WTC11 (cell line): Measurements from ENCODE around the gene ELFN1.

Experiments
- ATF1 ChIP-seq: sonication (generic); formaldehyde crosslinking; IDR thresholded peaks from 2 replicates; pipeline ENCODE4 v1.8.1; 2023; ENCODE audit warnings: mild to moderate bottlenecking, moderate library complexity, missing genetic modification reagents
- MXD4 ChIP-seq: fragments of 250-450 bp; sonication (Bioruptor Pico); IDR thresholded peaks from 2 replicates; pipeline ENCODE4 v1.8.0; 2021; ENCODE audit warnings: mild to moderate bottlenecking, moderate library complexity, borderline replicate concordance
- NFATC4 ChIP-seq: fragments of 250-450 bp; sonication (Bioruptor Pico); IDR thresholded peaks from 2 replicates; pipeline ENCODE4 v1.9.0; 2021; ENCODE audit warnings: mild to moderate bottlenecking
- RELA ChIP-seq: sonication (generic); formaldehyde crosslinking; IDR thresholded peaks from 2 replicates; pipeline ENCODE4 v1.8.1; 2022; ENCODE audit warnings: missing genetic modification reagents, mild to moderate bottlenecking, borderline replicate concordance
- USF2 ChIP-seq: sonication (generic); formaldehyde crosslinking; IDR thresholded peaks from 2 replicates; pipeline ENCODE4 v1.8.1; 2023; ENCODE audit warnings: mild to moderate bottlenecking, missing genetic modification reagents, moderate library complexity
- ZNF121 ChIP-seq: sonication (generic); formaldehyde crosslinking; IDR thresholded peaks from 2 replicates; pipeline ENCODE4 v1.8.0; 2023; ENCODE audit warnings: missing genetic modification reagents
- ZNF281 ChIP-seq: sonication (generic); formaldehyde crosslinking; IDR thresholded peaks from 2 replicates; pipeline ENCODE4 v1.8.0; 2023; ENCODE audit warnings: mild to moderate bottlenecking, missing genetic modification reagents
- TF ChIP-seq, protein P1 (sequence below): fragments of 200-600 bp; IDR thresholded peaks from 2 replicates; pipeline ENCODE4 v1.8.0; 2022; ENCODE audit warnings: antibody characterized with exemption
- TF ChIP-seq, protein P2 (sequence below): sonication (generic); formaldehyde crosslinking; IDR thresholded peaks from 2 replicates; pipeline ENCODE4 v1.8.1; 2023; ENCODE audit warnings: mild to moderate bottlenecking, missing genetic modification reagents, moderate library complexity

DNA sequence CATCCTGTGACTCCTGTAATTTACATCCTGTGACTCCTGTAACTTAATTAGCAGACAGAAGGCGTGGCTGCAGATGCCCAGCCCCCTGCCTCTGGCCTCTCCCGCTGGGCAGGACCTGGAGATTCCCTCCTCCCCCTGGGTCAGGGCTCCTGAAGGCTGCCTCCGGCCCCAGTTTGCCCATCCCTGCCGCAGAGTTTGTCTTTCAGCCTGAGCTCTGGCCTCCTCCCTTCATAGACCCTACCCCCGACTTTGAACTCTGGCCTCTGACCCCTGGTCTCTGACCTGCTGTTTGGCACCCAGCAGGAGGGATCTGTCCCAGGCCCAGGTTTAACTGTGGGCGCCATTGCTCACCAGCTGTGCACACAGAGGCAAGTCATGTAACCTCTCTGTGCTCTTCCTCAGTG is 45.6 kb downstream of the ELFN1 start:
- TF ChIP-seq NFATC4 (CRISPR knock-in tag) (no peak), RELA (CRISPR knock-in tag) (no peak), ZNF281 (CRISPR knock-in tag) (no peak), ATF1 (CRISPR knock-in tag) (no peak), USF2 (no peak), MXD4 (CRISPR knock-in tag) (no peak), ZNF121 (no peak)
- TF ChIP-seq, protein P1, sequence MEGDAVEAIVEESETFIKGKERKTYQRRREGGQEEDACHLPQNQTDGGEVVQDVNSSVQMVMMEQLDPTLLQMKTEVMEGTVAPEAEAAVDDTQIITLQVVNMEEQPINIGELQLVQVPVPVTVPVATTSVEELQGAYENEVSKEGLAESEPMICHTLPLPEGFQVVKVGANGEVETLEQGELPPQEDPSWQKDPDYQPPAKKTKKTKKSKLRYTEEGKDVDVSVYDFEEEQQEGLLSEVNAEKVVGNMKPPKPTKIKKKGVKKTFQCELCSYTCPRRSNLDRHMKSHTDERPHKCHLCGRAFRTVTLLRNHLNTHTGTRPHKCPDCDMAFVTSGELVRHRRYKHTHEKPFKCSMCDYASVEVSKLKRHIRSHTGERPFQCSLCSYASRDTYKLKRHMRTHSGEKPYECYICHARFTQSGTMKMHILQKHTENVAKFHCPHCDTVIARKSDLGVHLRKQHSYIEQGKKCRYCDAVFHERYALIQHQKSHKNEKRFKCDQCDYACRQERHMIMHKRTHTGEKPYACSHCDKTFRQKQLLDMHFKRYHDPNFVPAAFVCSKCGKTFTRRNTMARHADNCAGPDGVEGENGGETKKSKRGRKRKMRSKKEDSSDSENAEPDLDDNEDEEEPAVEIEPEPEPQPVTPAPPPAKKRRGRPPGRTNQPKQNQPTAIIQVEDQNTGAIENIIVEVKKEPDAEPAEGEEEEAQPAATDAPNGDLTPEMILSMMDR, result no peak
- TF ChIP-seq, protein P2, sequence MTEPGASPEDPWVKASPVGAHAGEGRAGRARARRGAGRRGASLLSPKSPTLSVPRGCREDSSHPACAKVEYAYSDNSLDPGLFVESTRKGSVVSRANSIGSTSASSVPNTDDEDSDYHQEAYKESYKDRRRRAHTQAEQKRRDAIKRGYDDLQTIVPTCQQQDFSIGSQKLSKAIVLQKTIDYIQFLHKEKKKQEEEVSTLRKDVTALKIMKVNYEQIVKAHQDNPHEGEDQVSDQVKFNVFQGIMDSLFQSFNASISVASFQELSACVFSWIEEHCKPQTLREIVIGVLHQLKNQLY (CRISPR knock-in tag), result no peak
